KMS-11 (cell line): ENCODE data around the gene BBS4.
"Not testable (repeated sequence)": the region's sequence is repeated elsewhere in the genome, so short reads cannot be mapped to it uniquely, and the experiment has no call there.

ENCODE experiments used
- H2AFZ ChIP-seq: fragments of 200-600 bp; sonication (generic); 2 replicates; pipeline ENCODE4 v1.6.1; 2016; ENCODE audit warnings: antibody characterized with exemption, mixed run types, low read depth
- H3K27ac ChIP-seq: fragments of 200-600 bp; sonication (generic); 2 replicates; pipeline ENCODE4 v1.6.1; 2016; ENCODE audit warnings: mild to moderate bottlenecking, mixed run types
- H3K27me3 ChIP-seq: fragments of 200-600 bp; sonication (generic); 2 replicates; pipeline ENCODE4 v1.6.1; 2017; ENCODE audit warnings: mild to moderate bottlenecking, low read depth, mixed run types, moderate library complexity; ENCODE audit not compliant: insufficient read depth
- H3K36me3 ChIP-seq: fragments of 200-600 bp; sonication (generic); 2 replicates; pipeline ENCODE4 v1.6.1; 2017; ENCODE audit warnings: mild to moderate bottlenecking, mixed run types; ENCODE audit not compliant: insufficient read depth
- H3K4me1 ChIP-seq: fragments of 200-600 bp; sonication (generic); 2 replicates; pipeline ENCODE4 v1.6.1; 2016; ENCODE audit warnings: mild to moderate bottlenecking, low read depth, mixed run types; ENCODE audit not compliant: poor library complexity, severe bottlenecking
- H3K4me2 ChIP-seq: fragments of 200-600 bp; sonication (generic); 2 replicates; pipeline ENCODE4 v1.7.0; 2016; ENCODE audit warnings: mild to moderate bottlenecking, mixed run types
- H3K4me3 ChIP-seq: fragments of 200-600 bp; sonication (generic); IDR thresholded peaks from 2 replicates; pipeline ENCODE4 v1.6.1; 2017; ENCODE audit warnings: low read depth, low read length, mixed read lengths; ENCODE audit not compliant: insufficient read depth
- H3K79me2 ChIP-seq: fragments of 200-600 bp; sonication (generic); 2 replicates; pipeline ENCODE4 v1.6.1; 2016; ENCODE audit warnings: low read depth, mixed run types; ENCODE audit not compliant: insufficient read depth
- H3K9ac ChIP-seq: fragments of 200-600 bp; sonication (generic); 2 replicates; pipeline ENCODE4 v1.6.1; 2016; ENCODE audit warnings: mild to moderate bottlenecking, mixed run types
- H4K20me1 ChIP-seq: fragments of 200-600 bp; sonication (generic); 2 replicates; pipeline ENCODE4 v1.6.1; 2016; ENCODE audit warnings: mild to moderate bottlenecking, mixed run types; ENCODE audit not compliant: insufficient read depth
- TF ChIP-seq, protein P1 (sequence below): fragments of 200-600 bp; sonication (generic); conservative IDR thresholded peaks from 2 replicates; pipeline ENCODE4 v1.6.1; 2017; ENCODE audit warnings: low read depth, mild to moderate bottlenecking, antibody characterized with exemption, low read length, moderate library complexity, mixed read lengths

The BBS4 gene

DNA sequence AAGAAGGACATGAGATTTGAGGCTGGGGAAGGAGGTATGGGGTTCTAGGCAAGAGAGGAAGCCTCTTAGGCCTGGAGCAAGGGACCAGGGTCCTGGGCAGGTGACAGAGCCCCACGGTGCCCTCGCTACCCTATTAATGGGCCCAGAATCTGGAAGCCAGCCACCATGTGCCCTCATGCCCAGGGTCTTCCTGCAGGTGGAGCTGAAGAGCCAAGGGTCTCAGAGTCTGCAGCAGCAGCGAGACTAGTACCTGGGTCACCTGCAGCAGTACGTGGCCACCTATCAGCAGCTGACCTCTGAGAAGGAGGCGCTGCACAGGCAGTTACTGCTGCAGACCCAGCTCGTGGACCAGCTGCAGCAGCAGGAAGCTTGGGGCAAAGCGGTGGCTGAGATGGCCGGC lies 22.1 kb upstream of the BBS4 start:
- not testable (repeated sequence) for H3K4me1 ChIP-seq, H3K27me3 ChIP-seq, H4K20me1 ChIP-seq, H3K79me2 ChIP-seq, H2AFZ ChIP-seq, H3K36me3 ChIP-seq, H3K4me3 ChIP-seq, H3K9ac ChIP-seq, H3K4me2 ChIP-seq, H3K27ac ChIP-seq

DNA sequence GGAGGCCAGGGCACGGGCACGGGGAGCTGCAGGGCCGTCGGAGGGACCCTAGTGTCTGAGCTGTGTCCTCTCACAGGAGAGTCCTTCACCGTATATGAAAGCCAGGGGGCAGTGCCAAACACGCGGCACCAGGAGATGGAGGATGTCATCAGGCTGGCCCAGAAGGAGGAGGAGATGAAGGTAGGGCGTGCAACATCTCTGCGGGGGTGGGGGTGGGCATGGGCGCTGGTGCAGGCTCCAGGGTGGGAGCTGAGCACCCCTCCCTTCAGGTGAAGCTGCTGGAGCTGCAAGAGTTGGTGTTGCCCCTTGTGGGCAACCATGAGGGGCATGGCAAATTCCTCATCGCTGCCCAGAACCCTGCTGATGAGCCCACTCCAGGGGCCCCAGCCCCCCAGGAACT lies 20.3 kb upstream of the BBS4 start:
- not testable (repeated sequence) for H3K9ac ChIP-seq, H3K27me3 ChIP-seq, H3K27ac ChIP-seq, H4K20me1 ChIP-seq, H3K4me2 ChIP-seq, H3K4me1 ChIP-seq, H3K79me2 ChIP-seq, H2AFZ ChIP-seq, H3K4me3 ChIP-seq, H3K36me3 ChIP-seq

DNA sequence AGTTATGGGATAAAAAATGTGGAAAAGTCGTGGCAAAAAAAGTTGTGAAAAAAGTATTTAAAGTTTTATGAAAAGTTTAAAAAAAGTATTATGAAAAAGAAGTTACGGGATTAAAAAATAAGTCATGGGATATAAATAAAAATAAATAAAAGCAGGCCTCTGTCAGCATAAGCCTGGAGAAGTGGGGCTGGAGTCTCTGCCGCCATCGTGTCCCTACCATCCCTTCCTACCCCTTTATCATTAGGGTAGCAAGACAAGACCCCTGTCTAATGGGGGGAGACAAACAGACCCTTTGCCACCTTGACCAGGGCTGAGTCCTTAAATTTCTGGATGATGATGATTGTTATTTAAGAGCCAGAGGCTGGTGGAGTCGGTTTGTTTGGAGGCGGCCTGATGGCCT lies 16.2 kb upstream of the BBS4 start:
- H3K79me2 ChIP-seq, H3K9ac ChIP-seq: not testable (repeated sequence)

DNA sequence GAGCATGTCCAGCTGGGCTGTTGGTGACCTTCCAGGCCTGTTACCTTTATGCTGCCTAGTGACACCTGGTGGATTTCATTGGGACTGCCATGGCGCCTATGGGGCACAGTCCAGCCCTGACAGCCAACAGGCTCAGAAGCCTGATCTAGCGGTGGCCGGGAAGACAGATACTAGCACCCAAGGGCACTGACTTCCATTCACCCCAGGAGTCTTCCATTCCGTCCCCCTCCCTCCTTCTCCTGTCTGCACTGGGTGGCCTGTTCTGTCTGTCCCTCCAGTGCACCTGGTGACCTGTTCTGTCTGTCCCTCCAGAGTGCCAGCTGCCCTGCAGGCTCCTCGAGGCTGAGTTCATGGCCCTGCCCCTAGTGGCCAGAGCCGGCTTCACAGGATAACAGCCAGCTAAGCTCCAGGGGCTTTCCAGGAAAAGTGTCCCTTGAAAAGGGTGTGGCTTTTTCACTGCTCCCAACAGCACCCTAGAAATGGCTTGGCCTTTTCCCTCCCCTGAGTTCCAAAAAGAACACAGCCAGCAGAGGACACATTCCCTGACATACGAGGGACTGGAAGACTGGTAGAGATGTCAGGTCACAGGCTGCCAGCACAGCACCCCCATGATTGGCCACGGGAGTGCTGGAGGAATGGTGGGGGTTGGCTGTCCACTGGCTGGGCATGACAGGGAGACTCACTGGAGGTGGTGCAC lies 15.2 kb upstream of the BBS4 start:
- H3K27me3 ChIP-seq, H3K27ac ChIP-seq, H3K4me1 ChIP-seq, H4K20me1 ChIP-seq, H3K79me2 ChIP-seq, H3K36me3 ChIP-seq, H3K9ac ChIP-seq, H3K4me3 ChIP-seq: not testable (repeated sequence)
- H2AFZ ChIP-seq = peak overlapping the region; percentile 78; the same call in 1 of the 2 replicates
- H3K4me2 ChIP-seq = peak overlapping the region; percentile 39
- TF ChIP-seq, protein P1, sequence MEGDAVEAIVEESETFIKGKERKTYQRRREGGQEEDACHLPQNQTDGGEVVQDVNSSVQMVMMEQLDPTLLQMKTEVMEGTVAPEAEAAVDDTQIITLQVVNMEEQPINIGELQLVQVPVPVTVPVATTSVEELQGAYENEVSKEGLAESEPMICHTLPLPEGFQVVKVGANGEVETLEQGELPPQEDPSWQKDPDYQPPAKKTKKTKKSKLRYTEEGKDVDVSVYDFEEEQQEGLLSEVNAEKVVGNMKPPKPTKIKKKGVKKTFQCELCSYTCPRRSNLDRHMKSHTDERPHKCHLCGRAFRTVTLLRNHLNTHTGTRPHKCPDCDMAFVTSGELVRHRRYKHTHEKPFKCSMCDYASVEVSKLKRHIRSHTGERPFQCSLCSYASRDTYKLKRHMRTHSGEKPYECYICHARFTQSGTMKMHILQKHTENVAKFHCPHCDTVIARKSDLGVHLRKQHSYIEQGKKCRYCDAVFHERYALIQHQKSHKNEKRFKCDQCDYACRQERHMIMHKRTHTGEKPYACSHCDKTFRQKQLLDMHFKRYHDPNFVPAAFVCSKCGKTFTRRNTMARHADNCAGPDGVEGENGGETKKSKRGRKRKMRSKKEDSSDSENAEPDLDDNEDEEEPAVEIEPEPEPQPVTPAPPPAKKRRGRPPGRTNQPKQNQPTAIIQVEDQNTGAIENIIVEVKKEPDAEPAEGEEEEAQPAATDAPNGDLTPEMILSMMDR = peak; percentile 81

More for the DNA sequence above, 16.2 kb upstream of the BBS4 start:
- not testable (repeated sequence) for H3K36me3 ChIP-seq, H3K27ac ChIP-seq, H3K4me1 ChIP-seq, H3K4me2 ChIP-seq, H3K27me3 ChIP-seq, H4K20me1 ChIP-seq, H3K4me3 ChIP-seq, H2AFZ ChIP-seq

DNA sequence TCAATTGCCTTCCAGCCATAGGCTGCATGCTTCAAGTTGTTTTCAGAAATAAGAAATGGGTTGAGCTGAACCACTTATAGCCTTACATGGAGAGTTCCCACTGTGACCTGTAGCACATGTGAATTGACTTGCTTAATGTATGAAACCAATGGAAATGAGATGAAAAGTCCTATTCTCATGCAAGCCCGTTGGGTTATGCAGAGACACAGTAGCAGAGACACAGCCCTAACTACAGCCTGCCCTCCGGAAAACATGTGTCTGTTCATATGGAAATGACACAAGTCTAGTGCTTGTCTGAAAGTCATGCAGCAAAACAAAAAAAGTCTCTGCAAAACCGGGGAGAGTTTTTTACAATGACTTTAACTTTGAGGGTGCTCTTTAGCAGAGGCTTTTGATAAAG lies 14.5 kb upstream of the BBS4 start:
- TF ChIP-seq, protein P1 = no peak
- no peaks in the 10 kb centered on the region for H3K79me2 ChIP-seq
- H3K9ac ChIP-seq = no peak overlapping the region
- no peaks in the 10 kb centered on the region for H3K27me3 ChIP-seq
- H4K20me1 ChIP-seq = no peaks in the 10 kb centered on the region
- peak overlapping the region; percentile 78; the same call in 1 of the 2 replicates for H2AFZ ChIP-seq
- H3K27ac ChIP-seq = no peak overlapping the region
- no peak overlapping the region; the same call in 1 of the 2 replicates for H3K4me2 ChIP-seq
- H3K4me3 ChIP-seq = no peak overlapping the region
- H3K36me3 ChIP-seq = no peaks in the 10 kb centered on the region
- H3K4me1 ChIP-seq = peaks cover 5% of the 10 kb centered on the region

DNA sequence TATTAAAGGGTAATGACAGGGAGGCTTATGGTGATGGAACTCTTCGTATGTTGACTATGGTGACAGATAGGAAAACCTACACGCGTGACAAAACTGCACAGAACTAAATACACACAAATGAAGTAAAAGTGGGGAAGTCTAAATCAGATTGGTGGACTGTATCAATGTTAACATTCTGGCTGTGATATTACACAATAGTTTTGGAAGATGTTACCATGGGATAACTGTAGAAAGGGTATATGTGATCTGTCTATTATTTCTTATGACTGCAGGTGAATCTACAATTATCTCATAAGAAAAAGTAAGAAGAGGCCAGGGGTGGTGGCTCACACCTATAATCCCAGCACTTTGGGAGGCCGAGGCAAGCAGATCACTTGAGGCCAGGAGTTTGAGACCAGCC lies 9.2 kb upstream of the BBS4 start:
- Histone ChIP-seq H3K36me3 (no peaks in the 10 kb centered on the region), H3K79me2 (no peaks in the 10 kb centered on the region), H3K4me3 (no peak overlapping the region), H3K27me3 (no peaks in the 10 kb centered on the region), H4K20me1 (no peaks in the 10 kb centered on the region), H3K9ac (no peak overlapping the region), H3K4me2 (no peak overlapping the region), H3K27ac (no peak overlapping the region), H3K4me1 (no peaks in the 10 kb centered on the region), H2AFZ (no peak overlapping the region)
- TF ChIP-seq, protein P1 = no peak
